ENCODE measurements around the gene DNMT3L. TPM values are rescaled to one million over a fixed set of nuclear protein-coding genes. Genes with fewer than 3 reads are reported as not detected.
"Not testable (repeated sequence)": the region's sequence is repeated elsewhere in the genome, so short reads cannot be mapped to it uniquely, and the experiment has no call there.

Gene DNMT3L
- polyA plus RNA-seq, 1 donor = not detected

DNA sequence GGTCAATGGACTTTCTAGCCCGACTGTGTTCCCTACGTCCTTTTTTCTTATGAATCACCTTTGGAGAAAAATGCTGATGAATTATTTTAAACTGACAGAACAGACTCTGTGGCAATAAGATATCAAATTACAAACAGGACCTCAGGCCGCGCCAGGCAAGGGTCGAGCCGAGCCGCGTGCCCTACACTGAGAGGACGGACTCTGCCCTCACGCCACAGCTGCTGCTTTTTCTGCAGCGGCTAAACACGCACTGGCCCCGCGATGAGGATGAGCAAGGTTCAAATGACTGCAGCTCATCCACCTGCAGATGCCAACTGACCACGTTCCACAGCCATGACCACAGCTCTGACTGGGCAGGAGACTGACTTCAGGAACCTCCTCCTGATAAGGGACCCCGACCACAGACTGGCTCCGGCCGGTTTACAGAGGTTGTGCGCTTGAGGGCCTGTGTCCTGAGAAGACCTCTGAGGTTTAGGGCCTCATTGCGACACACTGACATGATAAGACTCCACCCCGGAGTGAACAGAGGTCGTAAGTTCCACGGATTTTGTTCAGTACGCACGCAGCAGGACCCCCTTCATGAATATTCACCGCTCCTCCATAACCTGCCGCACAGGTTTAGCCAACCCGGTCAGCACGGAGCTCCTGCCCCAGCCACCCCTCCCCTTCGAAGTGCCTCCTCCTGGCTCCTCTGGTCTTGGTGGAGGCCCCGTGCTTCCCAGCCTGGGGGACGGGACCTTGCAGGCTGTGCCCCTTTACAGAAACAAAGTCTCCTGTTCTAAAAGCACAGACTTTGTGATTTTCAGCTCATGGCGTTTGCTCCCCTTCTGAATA, 12.3 kb downstream of the DNMT3L start:
- not testable (repeated sequence) for DNase-seq (ENCODE audit: low read depth)

DNA sequence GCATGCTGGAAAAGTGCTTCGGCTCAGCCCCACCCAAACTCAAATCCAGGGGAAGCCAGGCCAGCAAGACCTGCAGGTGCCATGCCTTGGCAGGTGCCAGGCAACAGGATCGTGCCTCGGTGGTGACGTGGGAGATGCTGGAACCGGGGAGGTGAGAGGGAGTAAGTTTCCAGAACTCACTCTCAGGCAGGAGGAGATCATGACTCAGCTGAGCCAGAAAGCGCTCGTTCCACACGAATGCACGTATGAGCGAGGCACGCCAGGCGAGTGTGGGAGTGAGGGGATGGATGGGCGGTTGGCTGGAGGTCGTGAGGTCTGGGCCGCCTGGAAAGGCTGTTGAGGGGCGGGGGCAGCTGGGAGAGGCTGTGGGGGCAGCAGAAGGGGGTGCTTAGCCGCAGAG, 13.8 kb downstream of the DNMT3L start:
- not testable (repeated sequence) for DNase-seq (ENCODE audit: low read depth)

DNA sequence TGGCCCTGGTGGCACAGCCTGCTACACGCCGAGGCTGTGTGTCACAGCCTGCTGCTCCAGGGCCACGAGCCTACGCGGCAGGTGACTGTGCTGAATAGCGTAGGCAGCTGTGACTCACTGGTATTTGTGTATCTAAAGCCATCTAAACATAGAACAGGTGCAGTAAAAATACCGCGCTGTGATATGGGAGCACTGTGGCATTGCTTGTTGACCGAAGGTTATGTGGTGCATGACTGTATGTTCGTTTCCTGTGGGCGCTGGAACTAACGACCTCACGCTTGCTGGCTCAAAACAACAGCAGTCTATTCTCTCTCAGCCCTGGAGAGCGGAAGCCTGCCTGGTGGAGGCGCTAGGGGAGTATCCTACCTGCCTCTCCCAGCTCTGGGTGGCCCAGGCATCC, 17.7 kb downstream of the DNMT3L start:
- DNase-seq (ENCODE audit: low read depth) = not testable (repeated sequence)

DNA sequence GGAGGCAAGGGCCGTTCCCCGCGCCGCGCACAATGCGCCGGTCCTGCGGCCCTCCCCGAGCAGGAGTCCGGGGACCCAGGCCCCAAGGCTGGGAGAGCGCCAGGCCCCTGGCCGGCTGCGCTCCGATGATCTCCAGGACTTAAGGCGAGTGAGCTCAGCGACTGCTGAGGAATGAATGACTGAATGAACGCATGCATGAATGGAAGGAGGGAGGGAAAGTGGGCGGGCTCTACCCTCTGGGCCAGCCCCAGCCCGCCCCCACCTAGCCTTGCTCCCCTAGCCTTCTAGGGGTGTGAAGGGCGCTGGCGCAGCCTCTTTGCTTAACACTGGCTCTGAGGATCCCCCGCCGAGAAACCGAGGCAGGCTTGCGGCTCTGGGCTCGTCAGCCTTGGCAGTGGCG, 20.4 kb downstream of the DNMT3L start:
- DNase-seq (ENCODE audit: low read depth) = not testable (repeated sequence)

DNA sequence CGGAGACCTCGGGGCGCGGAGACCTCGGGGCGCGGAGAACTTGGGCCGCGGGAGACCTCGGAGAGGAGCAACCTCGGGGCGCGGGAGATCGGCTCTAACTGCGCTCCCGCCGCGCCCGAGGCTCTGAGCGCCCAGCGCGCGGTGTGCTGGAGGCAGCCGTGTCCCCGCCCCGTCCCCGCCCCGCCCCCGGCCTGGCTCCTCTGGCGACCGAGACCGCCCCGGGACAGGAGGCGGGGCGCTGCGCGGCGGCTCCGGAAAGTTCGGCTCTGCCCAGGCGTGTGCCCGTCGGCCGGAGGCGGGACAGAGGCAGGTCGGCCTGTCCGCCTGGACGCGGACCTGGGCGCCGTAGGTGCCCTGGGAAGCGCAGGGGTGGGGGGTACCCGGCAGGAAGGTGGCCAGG, 20.9 kb downstream of the DNMT3L start, which contains the start of gene ICOSLG:
Gene ICOSLG, minus strand, starts transcription at position 102 of the 400 bp plus-strand sequence. CDS start 126 bp downstream, outside the sequence.
- not testable (repeated sequence) for DNase-seq (ENCODE audit: low read depth)

DNA sequence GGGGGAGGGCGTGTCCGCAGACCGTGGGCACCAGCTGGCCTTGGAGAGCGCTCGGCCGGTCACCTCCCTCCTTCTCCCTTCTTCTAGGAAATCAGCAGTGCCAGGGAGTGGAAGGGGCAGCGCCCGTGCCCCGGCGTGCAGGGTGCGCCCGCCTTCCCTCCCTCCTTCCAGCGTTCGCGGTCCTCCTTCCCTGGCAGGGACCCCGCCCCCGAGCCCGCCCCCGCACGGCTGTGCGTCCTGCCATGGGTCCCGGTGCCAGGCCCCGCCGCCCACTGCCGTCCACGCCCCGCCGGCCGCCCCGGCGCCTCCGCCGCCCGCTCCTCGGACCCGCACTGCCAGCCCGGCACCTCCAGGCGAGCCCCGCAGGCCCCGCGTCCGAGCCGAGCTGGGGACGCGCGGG, 21.3 kb downstream of the DNMT3L start:
- DNase-seq (ENCODE audit: low read depth) = not testable (repeated sequence)

DNA sequence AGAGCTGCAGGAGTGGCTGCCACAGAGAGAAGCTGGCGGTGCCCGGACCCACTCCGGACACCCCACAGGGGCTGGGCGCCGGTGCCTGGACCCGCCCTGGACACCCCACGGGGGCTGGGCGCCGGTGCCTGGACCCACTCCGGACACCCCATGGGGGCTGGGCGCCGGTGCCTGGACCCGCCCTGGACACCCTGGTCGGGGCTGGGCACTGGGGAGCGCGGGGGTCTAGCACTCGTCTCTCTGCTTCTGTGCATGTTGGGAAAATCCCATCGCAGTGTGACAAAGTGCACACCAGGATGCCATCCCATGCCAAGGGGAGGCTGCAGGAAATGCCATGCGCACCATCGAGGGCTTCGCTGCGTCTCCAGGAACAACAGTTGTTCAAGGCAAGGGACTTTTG, 32.1 kb downstream of the DNMT3L start:
- not testable (repeated sequence) for DNase-seq (ENCODE audit: low read depth)

DNA sequence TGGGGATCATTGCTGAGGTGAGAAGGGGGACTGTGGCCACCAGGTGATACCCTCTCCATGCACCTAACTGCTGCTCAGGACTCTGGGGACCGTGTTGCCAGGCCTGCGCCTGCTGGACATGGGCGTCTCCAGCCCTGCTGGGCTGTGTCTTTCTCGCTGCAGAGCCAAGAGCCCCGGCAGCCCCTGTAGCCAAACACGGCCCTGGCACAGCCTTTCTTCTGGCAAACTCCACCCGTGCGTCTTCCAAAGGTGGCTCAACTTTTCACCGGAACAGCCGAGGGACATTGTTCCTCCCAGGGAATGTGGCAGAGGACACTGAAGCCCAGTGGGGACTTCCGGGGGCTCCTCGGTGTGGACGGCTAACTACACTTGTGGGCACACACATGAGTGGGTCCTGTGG, 33.6 kb downstream of the DNMT3L start:
- not testable (repeated sequence) for DNase-seq (ENCODE audit: low read depth)

DNA sequence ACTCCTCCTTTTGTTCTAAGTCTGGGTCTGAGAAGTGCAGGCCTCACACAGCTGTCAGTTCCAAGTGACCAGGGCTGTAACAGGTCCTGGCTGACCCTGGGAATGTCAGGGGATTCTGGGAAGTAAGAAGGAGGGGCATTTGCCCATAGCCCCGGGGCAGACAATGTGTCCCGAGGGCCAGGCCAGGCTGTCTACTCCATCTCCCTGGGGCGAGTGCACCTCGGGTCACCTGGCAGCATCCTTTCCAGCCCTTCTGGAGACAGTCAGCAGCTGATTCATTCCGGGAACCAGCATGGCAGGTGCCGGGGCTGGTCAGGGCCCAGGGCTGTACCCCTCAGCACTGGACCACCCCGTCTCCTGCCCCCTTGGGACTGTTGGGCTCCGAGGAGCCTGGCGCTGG, 34.1 kb downstream of the DNMT3L start:
- DNase-seq (ENCODE audit: low read depth) = not testable (repeated sequence)

DNA sequence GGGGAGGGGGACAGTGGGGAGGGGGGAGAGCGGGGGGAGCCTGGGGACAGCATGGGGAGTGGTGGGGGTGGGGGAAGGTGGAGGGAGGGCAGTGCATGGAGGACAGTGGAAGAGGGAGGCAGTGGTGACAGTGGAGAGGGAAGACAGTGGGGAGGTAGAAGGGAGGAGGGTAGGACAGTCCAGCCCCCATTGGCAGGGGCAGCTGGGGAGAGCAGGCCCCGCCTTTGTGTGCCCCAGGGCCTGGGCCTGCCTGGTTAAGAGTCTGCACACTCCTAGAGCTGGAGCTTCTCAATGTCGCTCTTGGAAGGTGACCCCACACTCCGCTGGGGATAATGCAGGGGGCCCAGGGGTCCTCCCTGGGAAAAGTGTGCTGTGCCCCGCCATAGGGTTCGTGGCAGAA, 36.1 kb downstream of the DNMT3L start:
- not testable (repeated sequence) for DNase-seq (ENCODE audit: low read depth)

DNA sequence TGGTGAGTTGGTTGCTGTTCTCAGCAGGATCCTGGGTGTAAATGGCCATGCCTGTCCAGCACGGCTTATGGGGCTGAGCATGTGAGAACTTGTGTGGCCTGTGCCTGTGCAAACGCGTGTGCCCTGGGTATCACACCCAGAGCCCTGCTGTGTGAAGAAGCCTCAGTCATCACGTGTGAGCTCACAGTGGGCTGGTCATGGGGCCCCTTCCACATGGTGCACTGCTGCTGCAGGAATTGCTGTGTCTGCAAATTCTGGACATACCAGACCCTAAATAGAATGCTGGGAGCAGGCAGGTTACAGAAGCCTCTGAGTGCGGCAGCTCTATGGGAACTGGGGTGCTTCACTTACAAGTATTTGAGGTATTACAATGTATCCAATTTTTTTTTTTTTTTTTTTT, 38.4 kb downstream of the DNMT3L start:
- not testable (repeated sequence) for DNase-seq (ENCODE audit: low read depth)

DNA sequence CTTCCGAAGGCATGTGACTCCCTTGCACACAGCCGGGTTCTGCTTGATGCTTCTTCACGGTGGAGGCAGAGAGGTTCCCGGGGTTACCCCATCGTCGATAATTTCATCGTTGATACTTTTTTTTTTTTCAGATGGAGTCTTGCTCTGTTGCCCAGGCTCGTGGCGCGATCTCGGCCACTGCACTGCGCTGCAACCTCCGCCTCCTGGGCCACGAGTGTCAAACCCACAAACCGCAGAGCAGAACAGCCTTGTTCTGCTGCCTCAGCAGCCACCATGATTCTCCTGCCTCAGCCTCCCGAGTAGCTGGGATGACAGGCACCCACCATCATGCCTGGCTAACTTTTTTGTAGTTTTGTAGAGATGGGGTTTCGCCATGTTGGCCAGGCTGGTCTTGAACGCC, 41.0 kb downstream of the DNMT3L start:
- not testable (repeated sequence) for DNase-seq (ENCODE audit: low read depth)

DNA sequence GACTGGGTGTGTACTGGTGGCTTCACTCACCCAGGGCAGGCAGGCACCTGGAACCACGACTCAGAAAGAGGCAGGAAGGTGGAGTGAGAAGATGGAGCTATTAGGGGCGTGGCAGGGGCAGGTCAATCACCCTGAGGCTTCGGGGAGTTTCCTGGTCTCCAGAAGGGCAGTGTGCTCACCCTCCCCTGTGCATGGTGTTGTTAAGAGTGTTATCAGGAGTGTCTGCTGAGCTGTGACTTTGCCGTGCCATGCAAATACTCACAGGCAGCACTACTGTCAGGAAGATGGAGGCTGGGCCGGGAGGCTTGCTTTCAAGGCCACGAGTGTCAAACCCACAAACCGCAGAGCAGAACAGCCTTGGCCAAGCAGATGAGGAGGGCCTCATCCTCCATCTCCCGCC, 43.2 kb downstream of the DNMT3L start:
- not testable (repeated sequence) for DNase-seq (ENCODE audit: low read depth)

DNA sequence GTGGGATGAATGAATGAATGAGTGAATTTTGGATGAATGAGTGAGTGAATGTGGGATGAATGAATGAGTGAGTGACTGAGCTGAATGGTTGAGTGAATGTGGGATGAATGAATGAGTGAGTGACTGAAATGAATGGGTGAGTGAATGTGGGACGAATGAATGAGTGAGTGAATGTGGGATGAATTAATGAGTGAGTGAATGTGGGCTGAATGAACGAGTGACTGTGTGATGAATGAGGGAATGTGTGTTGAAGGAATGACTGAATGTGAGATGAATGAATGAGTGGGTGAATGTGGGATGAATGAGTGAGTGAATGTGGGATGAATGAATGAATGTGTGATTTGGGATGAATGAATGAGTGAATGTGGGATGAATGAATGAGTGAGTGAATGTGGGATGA, 49.7 kb downstream of the DNMT3L start:
- not testable (repeated sequence) for DNase-seq (ENCODE audit: low read depth)

DNA sequence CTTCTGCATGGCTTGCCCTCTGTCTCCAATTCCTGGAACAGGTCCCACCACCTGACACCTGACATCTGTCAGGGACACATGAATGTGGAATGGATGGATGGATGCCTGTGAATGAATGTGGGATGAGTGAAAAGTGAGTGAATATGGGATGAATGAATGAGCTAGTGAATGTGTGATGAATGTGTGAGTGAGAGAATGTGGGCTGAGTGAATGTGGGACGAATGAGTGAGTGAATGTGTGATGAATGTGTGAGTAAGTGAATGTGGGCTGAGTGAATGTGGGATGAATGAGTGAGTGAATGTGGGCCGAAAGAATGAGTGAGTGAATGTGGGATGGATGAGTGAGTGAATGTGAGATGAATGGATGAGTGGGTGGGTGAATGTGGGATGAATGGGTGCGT, 50.1 kb downstream of the DNMT3L start:
- not testable (repeated sequence) for DNase-seq (ENCODE audit: low read depth)

DNA sequence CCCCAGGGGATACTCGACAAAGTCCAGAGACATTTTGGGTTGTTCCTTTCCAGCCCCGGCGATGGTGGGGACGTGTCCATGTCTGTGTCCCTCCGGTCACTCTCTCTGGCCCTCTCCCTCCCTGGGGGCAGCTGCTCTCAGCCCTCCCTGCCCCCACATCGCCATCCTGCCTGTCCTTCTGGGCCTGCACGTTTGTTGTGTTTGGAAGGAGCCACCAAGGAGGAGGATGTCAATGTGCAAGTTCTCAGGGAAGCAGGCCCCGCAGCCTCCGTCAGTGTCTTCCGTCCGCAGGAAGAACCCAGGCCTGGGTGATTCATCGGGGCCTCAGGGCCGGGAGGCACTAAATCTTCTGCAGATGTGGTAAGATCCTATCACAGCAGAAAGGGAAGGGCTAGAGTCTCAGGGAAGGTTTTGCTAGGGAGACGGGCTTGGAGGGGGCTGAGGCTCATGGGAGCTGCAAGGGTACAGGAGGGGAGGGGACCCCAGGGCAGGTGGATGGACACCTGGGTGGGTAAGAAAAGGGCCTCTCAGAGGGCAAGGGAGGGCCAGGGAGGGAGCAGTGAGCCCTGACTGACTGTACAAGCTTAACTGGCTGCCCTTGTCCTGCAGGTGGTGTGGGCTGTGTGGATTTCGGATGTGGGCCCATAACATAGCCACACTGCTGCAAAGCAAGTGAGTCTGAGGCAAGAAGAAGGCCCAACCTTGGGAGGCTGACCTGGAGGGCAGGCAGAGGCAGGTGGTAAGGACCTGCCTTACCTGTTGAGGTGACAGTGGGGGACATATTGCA, 53.6 kb downstream of the DNMT3L start:
- DNase-seq (ENCODE audit: low read depth) = not testable (repeated sequence)

DNA sequence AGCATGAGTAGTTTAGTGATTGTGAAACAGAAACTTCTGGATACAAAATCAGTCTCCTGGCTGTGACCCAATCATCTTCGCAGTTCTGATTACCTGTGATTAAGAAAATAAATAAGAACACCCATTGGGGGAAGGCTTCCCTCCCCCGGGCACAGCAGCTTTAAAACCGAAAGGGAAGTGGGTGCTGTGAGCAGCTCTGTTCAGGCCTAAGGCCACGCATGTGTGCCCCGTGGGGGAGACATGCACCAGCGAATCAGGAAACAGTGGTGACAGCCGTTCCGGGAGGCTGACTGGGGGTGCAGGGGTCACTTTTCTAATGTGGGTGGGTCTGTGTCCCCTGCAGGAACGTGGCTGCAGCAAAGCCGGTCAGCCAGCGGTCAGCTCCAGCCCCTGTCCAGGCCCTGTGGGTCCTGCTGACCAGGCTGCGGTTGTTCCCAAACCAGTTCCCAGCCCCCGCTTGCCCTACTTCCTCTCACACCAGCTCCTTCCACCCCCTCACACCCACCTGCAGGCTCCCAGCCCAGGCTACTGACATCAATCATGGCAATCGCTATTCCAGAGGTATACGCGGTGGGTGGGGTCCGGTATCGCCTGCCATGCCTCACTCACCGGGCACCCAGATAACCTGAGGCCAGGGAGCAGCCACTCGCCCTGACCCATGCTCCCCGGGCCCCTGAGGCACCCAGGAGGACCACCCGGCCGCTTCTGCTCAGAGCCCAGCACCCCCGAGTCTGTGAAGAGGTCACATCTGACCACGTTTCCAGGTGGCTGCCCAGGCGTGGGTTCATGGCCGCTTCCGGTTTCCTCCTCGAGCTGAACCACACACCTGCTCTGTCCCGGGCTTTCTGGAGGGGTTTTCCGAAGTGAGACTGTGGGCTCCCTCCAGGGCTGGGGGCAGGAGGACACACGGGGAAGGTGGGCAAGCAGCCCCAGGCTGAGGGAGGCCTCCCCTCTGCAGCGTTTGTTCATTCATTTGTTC, 54.7 kb downstream of the DNMT3L start:
- DNase-seq (ENCODE audit: low read depth) = not testable (repeated sequence)

DNA sequence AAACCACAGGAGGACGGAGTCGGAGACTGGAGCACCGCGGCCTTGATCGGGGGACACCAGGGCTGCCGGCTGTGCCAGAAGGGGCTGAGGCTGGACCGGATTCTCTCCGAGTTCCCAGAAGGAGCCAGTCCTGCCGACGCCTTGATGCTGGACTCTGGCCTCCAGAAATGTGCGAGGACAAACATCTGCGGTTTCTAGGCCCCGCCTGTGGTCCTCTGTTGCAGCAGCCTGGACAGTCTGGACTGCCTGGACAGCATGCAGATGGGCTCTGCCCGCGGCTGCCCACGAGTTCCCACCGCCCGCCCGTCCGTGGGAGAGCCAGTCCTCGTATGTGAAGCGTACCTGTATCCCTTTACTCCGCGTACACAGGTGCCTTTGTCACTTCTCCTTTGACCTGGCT, 55.5 kb downstream of the DNMT3L start:
- not testable (repeated sequence) for DNase-seq (ENCODE audit: low read depth)

DNA sequence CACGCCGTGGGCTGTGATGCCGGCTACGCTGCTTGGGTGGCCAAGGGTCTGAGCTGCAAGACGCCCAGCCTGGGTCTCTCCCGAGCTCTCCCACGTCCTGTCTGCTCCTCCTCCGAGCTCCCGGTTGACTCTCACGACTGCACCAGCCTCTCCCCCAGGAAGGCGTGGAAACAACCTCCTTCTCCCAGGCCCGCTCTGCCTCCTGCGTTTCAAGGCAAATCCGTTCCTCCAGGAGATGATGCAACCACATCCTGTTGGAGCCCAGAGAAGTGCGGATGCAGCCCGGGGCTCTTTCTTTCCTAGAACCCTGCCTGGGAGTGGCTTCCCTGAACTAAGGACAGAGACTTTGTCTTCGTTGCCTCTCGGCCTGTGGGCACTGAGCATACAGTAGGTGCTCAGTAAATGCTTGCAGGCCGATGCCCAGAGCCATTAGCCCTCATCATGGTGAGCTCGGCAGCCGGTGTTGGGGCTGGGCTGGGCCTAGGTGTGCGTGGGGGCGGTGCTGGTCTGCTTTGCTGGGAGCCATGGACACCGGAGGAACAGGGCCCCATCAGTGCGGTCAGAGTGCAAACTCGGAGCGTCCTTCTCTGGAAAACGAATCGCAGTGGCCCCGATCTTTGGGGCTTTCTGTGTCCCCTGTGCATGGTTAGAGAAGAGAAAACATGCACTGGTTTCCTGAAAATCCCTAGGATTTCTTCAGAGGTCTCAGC, 59.0 kb downstream of the DNMT3L start:
- not testable (repeated sequence) for DNase-seq (ENCODE audit: low read depth)

DNA sequence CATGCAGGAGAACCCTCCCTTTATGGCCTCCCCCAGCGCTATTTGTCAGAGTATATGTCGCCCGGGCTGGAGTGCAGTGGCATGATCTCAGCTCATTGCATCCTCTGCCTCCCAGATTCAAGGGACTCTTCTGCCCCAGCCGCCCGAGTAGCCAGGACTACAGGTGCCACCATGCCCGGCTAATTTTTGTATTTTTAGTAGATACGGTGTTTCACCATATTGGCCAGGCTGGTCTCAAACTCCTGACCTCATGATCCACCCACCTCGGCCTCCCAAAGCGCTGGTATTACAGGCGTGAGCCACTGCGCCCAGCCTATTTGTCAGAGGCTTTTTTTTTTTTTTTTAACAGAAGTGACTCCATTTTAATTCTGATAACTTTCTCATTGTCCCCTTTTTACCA, 61.7 kb downstream of the DNMT3L start:
- DNase-seq (ENCODE audit: low read depth) = not testable (repeated sequence)

DNA sequence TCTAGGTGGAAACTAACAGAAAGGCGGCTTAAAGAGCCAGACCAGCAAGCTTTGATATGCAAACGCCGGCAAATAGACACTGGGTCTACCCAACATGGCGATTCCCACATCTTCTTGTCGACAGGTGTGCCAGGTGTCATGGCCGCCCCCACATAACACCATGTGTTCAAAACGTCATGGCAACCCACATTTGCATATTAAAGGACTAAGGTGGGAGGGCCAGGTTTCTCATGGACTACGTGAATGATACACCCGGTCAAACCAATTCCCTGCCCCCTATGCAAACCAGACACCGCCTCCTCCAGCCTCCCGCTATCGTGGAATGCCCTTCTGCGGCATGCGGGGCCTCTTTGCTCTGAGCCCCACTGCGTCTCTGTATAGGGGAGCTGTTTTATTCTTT, 62.2 kb downstream of the DNMT3L start:
- no peak for DNase-seq (ENCODE audit: low read depth)
